Activated B cell treated with CpG ODN at 0.5 μM for 24 hours (primary cell): ENCODE results near the gene RBFOX2. TPM values are rescaled to one million over a fixed set of nuclear protein-coding genes. Genes with fewer than 3 reads are reported as not detected.

Source experiments
- ATAC-seq: fragments of 200-7000 bp; cut with Tn5 transposase; one replicate; pipeline ENCODE4 v1.10.0; 2021; ENCODE audit warnings: low read depth, mild to moderate bottlenecking, moderate library complexity
- CTCF ChIA-PET: fragments of 350-600 bp; sonication (Branson Sonifier 250); formaldehyde crosslinking; loops from one replicate; lab custom pipeline; 2021; ENCODE audit warnings: antibody characterized with exemption; lab: Charles Lee
- POLR2A ChIA-PET: fragments of 350-600 bp; sonication (Branson Sonifier 250); formaldehyde crosslinking; loops from one replicate; lab custom pipeline; 2021; ENCODE audit warnings: antibody characterized with exemption; lab: Charles Lee
- DNase-seq: peaks from one replicate; pipeline ENCODE4 v3.0.0; 2022
- H3K27ac Mint-ChIP-seq: one replicate; pipeline ENCODE4 v1.8.0; 2020; ENCODE audit warnings: mixed read lengths
- H3K27me3 Mint-ChIP-seq: one replicate; pipeline ENCODE4 v1.8.0; 2021; ENCODE audit warnings: mixed read lengths
- H3K36me3 Mint-ChIP-seq: one replicate; pipeline ENCODE4 v1.8.0; 2021; ENCODE audit warnings: low read depth, mixed read lengths
- H3K4me1 Mint-ChIP-seq: one replicate; pipeline ENCODE4 v1.8.0; 2021; ENCODE audit warnings: mixed read lengths
- H3K4me3 Mint-ChIP-seq: one replicate; pipeline ENCODE4 v1.8.0; 2020; ENCODE audit warnings: mild to moderate bottlenecking, mixed read lengths
- H3K9me3 Mint-ChIP-seq: one replicate; pipeline ENCODE4 v1.8.0; 2020; ENCODE audit warnings: mixed read lengths
- intact Hi-C: fragments of 100-400 bp; cut with micrococcal nuclease; formaldehyde crosslinking; loops from one replicate; pipeline ENCODE4 v1.15.1; 2024
- total RNA-seq: library from RNA; stranded (reverse); gene quantifications from 2 replicates; pipeline ENCODE4 v1.2.3, GENCODE V29; 2022
- TF ChIP-seq, protein P1 (sequence below): fragments of 200-600 bp; IDR thresholded peaks from one replicate; pipeline ENCODE4 v1.8.0; 2022; ENCODE audit warnings: antibody characterized with exemption, mild to moderate bottlenecking

Gene RBFOX2
- total RNA-seq, 1 donor from 2014 or later: not detected

DNA sequence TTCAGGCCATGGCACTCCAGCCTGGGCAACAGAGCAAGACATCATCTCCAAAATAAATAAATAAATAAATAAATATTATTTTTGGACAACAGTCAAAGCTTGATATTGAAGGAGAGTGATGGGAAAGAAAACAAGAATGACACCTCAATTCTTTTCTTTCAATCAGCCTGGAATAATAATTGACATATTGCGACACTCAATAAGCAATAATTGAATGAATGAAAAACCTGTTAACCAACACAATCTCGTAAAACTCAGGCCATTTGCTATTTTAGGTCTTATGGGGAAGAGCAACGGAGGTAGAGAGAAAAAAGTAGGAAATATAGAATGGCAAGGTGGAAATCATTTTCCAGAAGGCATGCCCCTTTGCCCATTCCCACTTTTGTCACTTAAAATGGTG, 10.5 kb upstream of the RBFOX2 start:
- ChIA-PET CTCF (no interaction called here), POLR2A (interaction anchor here (0.7 kb wide), 1 partner anchor 9 kb away, joined by 3 read pairs; no protein-coding TSS in a partner anchor)
- Mint-ChIP-seq H3K36me3 (no peaks in the 10 kb centered on the region), H3K27me3 (peaks cover 39% of the 10 kb centered on the region), H3K27ac (no peak overlapping the region), H3K4me3 (no peak overlapping the region), H3K9me3 (no peaks in the 10 kb centered on the region), H3K4me1 (no peaks in the 10 kb centered on the region)
- intact Hi-C loops: no loop called here
- no peak for ATAC-seq
- no peak for DNase-seq
- TF ChIP-seq, protein P1, sequence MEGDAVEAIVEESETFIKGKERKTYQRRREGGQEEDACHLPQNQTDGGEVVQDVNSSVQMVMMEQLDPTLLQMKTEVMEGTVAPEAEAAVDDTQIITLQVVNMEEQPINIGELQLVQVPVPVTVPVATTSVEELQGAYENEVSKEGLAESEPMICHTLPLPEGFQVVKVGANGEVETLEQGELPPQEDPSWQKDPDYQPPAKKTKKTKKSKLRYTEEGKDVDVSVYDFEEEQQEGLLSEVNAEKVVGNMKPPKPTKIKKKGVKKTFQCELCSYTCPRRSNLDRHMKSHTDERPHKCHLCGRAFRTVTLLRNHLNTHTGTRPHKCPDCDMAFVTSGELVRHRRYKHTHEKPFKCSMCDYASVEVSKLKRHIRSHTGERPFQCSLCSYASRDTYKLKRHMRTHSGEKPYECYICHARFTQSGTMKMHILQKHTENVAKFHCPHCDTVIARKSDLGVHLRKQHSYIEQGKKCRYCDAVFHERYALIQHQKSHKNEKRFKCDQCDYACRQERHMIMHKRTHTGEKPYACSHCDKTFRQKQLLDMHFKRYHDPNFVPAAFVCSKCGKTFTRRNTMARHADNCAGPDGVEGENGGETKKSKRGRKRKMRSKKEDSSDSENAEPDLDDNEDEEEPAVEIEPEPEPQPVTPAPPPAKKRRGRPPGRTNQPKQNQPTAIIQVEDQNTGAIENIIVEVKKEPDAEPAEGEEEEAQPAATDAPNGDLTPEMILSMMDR: no peak

DNA sequence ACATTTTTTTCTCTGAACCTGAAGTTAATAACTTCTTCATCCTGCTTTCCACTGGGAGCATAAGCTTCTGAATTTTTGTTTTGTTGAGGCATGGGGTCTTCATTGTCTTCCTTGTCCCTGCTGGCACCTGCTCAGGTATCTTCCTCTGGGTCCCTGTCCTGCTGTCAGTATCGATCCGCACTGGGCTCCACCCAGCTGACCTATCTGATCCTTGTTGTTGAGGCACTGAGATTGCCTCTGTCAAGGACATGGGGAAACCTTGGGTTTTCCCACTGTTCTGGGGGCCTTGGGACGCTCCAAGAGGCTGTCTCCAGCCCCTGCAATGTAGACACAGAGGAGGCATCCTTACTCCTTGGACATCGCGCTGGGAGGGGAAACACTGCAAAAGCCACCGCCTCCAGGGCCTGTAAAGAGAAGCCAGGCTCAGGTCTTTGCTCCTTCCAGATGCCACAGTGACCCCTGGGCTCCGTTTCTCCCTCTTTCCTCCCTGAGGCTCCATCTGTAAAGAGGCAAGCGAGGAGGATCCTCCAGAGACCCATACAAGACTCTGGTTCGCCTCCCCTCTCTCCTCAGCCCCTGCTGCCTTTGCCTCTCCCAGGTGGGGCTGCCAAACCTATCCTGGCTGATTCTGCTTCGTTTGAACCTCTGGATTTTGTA, 8.6 kb upstream of the RBFOX2 start:
- Mint-ChIP-seq H3K4me1 (no peaks in the 10 kb centered on the region), H3K36me3 (no peaks in the 10 kb centered on the region), H3K4me3 (no peak overlapping the region), H3K27ac (no peak overlapping the region), H3K27me3 (peaks cover 47% of the 10 kb centered on the region), H3K9me3 (no peaks in the 10 kb centered on the region)
- ATAC-seq: no peak
- ChIA-PET POLR2A (no interaction called here), CTCF (no interaction called here)
- intact Hi-C loops: no loop called here
- TF ChIP-seq, protein P1: no peak
- no peak for DNase-seq

DNA sequence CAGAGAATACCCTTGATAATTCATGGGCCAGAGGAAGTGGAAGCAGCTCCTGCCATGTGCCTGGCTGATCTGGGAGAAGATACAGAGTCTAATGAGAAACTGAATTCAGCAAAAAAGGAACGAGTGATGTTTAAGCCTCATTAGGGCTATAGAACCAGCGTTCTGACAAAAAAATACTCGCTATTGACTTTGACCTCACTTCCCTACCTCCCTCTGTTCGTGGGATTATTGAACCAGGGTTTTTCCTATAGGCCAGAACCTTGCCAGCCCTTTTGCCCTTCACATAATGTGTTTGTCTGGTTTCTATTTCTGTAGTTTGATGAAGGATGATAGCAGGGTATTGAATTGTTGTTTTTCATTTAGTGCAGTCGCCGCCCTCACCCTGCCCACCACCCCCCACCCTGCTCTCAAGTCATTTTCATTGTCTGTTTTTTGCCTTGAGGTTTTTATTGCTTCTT, 7.6 kb upstream of the RBFOX2 start:
- POLR2A ChIA-PET: no interaction called here
- ATAC-seq (no peak), DNase-seq (no peak)
- H3K4me3 Mint-ChIP-seq: no peak overlapping the region
- TF ChIP-seq, protein P1: no peak
- no peaks in the 10 kb centered on the region for H3K9me3 Mint-ChIP-seq
- CTCF ChIA-PET: no interaction called here
- H3K4me1 Mint-ChIP-seq: no peaks in the 10 kb centered on the region
- peaks cover 56% of the 10 kb centered on the region for H3K27me3 Mint-ChIP-seq
- intact Hi-C loops: no loop called here
- H3K36me3 Mint-ChIP-seq: no peaks in the 10 kb centered on the region
- H3K27ac Mint-ChIP-seq: no peak overlapping the region

DNA sequence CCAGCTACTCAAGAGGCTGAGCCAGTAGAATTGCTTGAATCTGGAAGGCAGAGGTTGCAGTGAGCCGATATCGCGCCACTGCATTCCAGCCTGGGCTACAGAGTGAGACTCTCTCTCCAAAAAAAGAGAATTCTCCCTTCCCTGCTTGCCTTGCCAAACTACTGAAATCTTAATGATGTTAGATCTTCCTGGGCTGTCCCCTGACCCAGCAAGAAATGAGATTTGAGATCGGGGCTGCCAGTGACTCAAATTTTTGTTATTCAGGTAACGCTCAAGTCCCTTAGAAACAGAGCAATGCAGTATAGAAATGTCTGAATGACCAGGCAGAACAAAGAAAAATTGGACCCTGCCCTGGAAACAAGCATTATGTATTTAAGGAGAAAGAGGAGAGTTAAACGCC, 4.0 kb upstream of the RBFOX2 start:
- POLR2A ChIA-PET: no interaction called here
- DNase-seq: no peak
- no peak for ATAC-seq
- H3K27ac Mint-ChIP-seq: no peak overlapping the region
- intact Hi-C loops: no loop called here
- CTCF ChIA-PET: no interaction called here
- H3K27me3 Mint-ChIP-seq: peaks cover 63% of the 10 kb centered on the region
- no peaks in the 10 kb centered on the region for H3K9me3 Mint-ChIP-seq
- TF ChIP-seq, protein P1: no peak
- no peaks in the 10 kb centered on the region for H3K36me3 Mint-ChIP-seq
- H3K4me1 Mint-ChIP-seq: peaks cover 12% of the 10 kb centered on the region
- H3K4me3 Mint-ChIP-seq: no peak overlapping the region

DNA sequence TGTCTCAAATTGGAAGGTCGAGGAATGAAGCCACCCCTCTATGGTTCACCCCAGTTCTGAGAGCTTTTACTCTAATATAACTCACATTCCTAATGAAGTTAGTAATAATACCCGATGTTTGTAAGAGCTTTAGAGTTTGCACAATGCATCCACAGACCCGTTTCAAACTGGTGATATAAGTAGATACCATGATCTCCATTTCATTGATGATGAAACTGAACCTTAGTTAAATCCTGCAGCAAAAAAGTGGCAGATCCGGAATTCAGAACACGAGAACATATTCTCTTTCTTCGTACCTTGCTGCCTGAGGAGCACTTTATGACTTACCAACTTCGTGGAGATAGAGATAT, 757 bp upstream of the RBFOX2 start:
- Mint-ChIP-seq H3K27ac (no peak overlapping the region), H3K4me3 (peak overlapping the region; percentile 79), H3K9me3 (no peaks in the 10 kb centered on the region), H3K36me3 (no peaks in the 10 kb centered on the region), H3K27me3 (peaks cover 64% of the 10 kb centered on the region), H3K4me1 (peaks cover 14% of the 10 kb centered on the region)
- ATAC-seq (no peak), DNase-seq (no peak)
- CTCF ChIA-PET: no interaction called here
- TF ChIP-seq, protein P1: no peak
- POLR2A ChIA-PET: no interaction called here
- intact Hi-C loops: no loop called here
